ENCODE measurements around the gene SLC35E2B. TPM values are rescaled to one million over a fixed set of nuclear protein-coding genes. Genes with fewer than 3 reads are reported as not detected.

Gene SLC35E2B
- total and polyA plus RNA-seq, 4 donors = 11.1 to 19.3 (median 12.6) TPM

DNA sequence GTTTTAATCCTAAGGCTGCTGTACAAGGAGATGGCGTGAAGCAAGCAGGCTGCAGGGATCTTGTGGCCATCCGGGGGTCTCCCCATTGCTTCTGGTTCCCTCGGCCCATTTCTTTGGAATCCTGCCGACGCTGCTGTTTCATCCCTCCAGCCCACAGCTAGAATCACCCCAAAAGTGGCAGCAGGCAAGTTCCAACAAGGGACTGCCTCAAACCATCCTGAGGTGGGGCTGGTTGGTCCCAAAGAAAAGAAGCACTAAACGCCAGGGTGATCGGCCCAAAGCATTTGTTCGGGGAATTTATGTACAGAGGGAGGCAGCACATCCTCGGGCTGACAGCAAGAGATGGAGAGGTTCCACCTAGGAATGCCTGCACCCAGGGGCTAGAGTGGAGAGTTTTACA is 81.8 kb downstream of the SLC35E2B start:
- TF ChIP-seq GABPA (IDR thresholded peaks at IDR 0.05 in 1 of 2, conservative IDR thresholded peaks at IDR 0.05 in 1 of 2) = no peak
- TF ChIP-seq, protein P1, sequence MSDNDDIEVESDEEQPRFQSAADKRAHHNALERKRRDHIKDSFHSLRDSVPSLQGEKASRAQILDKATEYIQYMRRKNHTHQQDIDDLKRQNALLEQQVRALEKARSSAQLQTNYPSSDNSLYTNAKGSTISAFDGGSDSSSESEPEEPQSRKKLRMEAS (IDR thresholded peaks at IDR 0.05) = no peak
- no peak for TF ChIP-seq YY1 (IDR thresholded peaks at IDR 0.05)
- DNase-seq (ENCODE audit: low spot score) = no peak
- no peaks in the 10 kb centered on the region for H3K9me3 ChIP-seq (ENCODE audit: control insufficient read depth in 4 of 4, low read length in 3 of 4)
- H3K27ac ChIP-seq (ENCODE audit: low read depth in 1 of 2, low read length in 2 of 2) = no peak overlapping the region
- H3K9ac ChIP-seq (ENCODE audit: low read depth in 1 of 2, low read length in 2 of 2) = no peak overlapping the region
- no peaks in the 10 kb centered on the region for H3K27me3 ChIP-seq (ENCODE audit: control insufficient read depth in 4 of 4, insufficient read depth in 4 of 4, low read length in 3 of 4)
- H3K36me3 ChIP-seq (ENCODE audit: control insufficient read depth in 4 of 4, insufficient read depth in 3 of 4, low read depth in 1 of 4, low read length in 3 of 4) = no peaks in the 10 kb centered on the region
- WGBS = 76% methylated on average over 9 of the region's 9 CpGs
- no peak overlapping the region for H3K4me3 ChIP-seq (ENCODE audit: low read depth in 1 of 3, low read length in 3 of 3)
- H3K4me1 ChIP-seq (ENCODE audit: control insufficient read depth in 4 of 4, insufficient read depth in 4 of 4, low read length in 3 of 4) = peaks cover 3 to 31% (median 27%) of the 10 kb centered on the region in 4 donors

DNA sequence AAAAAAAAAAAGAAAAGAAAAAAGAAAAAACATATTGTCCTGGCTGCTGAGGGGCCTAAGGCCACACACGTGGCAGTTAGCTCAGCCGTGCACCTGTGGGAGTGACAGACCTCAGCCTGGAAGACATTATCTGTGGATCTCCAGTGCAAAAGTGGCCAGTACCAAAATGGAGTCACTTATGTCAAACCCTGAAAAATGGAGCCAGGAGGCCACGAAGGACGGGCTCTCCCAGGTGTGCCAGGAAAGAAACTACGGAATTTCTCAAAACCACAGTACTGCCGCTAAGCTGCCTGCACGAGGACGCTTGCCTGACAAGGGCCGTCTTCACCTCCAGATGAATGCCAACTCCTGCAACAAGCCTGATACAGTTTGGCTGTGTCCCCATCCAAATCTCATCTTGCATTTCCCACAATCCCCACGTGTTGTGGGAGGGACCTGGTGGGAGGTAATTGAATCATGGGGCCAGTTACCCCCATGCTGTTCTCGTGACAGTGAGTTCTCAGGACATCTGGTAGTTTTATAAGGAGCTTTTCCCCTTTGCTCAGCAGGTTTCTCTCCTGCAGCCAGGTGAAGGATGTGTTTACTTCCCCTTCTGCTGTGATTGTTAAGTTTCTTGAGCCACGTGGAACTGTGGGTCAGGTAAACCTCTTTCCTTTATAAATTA is 82.6 kb downstream of the SLC35E2B start:
- TF ChIP-seq RXRA (IDR thresholded peaks at IDR 0.05) (no peak), NR2F2 (IDR thresholded peaks at IDR 0.05) (no peak), FOXA1 (IDR thresholded peaks at IDR 0.05) (no peak), REST (IDR thresholded peaks at IDR 0.05) (no peak), TAF1 (conservative IDR thresholded peaks at IDR 0.05) (no peak), HNF4A (conservative IDR thresholded peaks at IDR 0.05) (no peak), SP1 (IDR thresholded peaks at IDR 0.05) (no peak), YY1 (IDR thresholded peaks at IDR 0.05) (no peak), JUND (IDR thresholded peaks at IDR 0.05) (no peak), ZBTB33 (IDR thresholded peaks at IDR 0.05) (no peak), ATF3 (IDR thresholded peaks at IDR 0.05) (no peak), EGR1 (IDR thresholded peaks at IDR 0.05; ENCODE audit: low read depth in 2 of 2) (no peak), CTCF (IDR thresholded peaks at IDR 0.05; ENCODE audit: low read depth, low read length, missing input control) (no peak), FOXA2 (IDR thresholded peaks at IDR 0.05) (no peak), RAD21 (IDR thresholded peaks at IDR 0.05) (no peak), GABPA (IDR thresholded peaks at IDR 0.05 in 1 of 2, conservative IDR thresholded peaks at IDR 0.05 in 1 of 2) (no peak), HNF4G (IDR thresholded peaks at IDR 0.05) (no peak)
- TF ChIP-seq, protein P1 (IDR thresholded peaks at IDR 0.05) = no peak
- H3K27me3 ChIP-seq (ENCODE audit: control insufficient read depth in 4 of 4, insufficient read depth in 4 of 4, low read length in 3 of 4) = no peaks in the 10 kb centered on the region
- no peak for DNase-seq (ENCODE audit: low spot score)
- H3K4me1 ChIP-seq (ENCODE audit: control insufficient read depth in 4 of 4, insufficient read depth in 4 of 4, low read length in 3 of 4) = peaks cover 3 to 30% (median 25%) of the 10 kb centered on the region in 4 donors
- no peak overlapping the region for H3K4me3 ChIP-seq (ENCODE audit: low read depth in 1 of 3, low read length in 3 of 3)
- no peak overlapping the region for H3K27ac ChIP-seq (ENCODE audit: low read depth in 1 of 2, low read length in 2 of 2)
- H3K9ac ChIP-seq (ENCODE audit: low read depth in 1 of 2, low read length in 2 of 2) = no peak overlapping the region
- WGBS = 79% methylated on average over 12 of the region's 12 CpGs
- H3K36me3 ChIP-seq (ENCODE audit: control insufficient read depth in 4 of 4, insufficient read depth in 3 of 4, low read depth in 1 of 4, low read length in 3 of 4) = no peaks in the 10 kb centered on the region
- no peaks in the 10 kb centered on the region for H3K9me3 ChIP-seq (ENCODE audit: control insufficient read depth in 4 of 4, low read length in 3 of 4)

Measured in liver (tissue), 9 donors.